ENCODE results near the gene STK24.
A peak's percentile ranks its signal among the peaks of the same experiment; 100 is the strongest.
"Not testable (repeated sequence)": the region's sequence is repeated elsewhere in the genome, so short reads cannot be mapped to it uniquely, and the experiment has no call there.

STK24 gene

DNA sequence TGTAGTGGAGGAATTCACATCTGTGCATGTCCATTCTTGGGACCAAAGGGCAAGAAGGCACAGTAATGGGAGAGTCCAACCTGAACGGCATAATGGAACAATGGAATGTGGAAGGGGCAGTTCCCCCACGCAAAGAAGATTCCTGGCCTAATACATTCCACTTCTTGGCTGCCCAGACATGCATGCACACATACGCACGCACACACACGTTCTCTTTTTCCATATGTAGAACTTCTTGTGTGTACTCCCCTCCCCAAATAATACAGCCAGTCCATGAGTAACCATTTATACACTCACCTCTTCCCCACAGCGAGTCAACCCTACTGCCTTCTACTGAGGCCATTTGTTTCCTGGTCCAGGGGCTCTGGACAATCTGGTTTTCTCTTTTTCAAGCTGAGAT lies 6.0 kb upstream of the STK24 start:
- no peak for DNase-seq (ENCODE audit: low spot score)

- no peak for DNase-seq (ENCODE audit: low spot score)
These were observed 5.2 kb upstream of the STK24 start for GRCh38 chr13:98581971-98582702.

GRCh38 chr13:98581381-98581780 lies 4.5 kb upstream of the STK24 start:
- no peak for DNase-seq (ENCODE audit: low spot score)

DNA sequence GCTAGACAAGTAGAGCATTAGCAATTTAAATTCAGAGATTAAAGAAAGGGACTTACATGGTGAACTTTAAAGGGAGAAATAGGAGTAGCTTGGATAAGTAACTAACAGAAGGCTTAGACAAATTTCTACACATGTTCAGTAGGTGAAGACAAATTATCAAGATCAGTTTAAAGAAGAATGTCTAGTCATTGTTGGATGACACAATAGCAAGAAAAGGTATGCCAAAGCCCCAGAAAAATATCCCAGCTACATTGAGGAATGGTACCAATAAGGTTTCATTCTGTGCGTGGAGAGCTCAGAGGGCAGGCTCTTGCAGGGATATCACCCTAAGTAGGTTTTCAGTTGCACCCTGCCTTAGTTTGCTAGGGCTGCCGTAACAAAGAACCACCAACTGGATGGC lies 3.5 kb upstream of the STK24 start:
- no peak for DNase-seq (ENCODE audit: low spot score)

DNA sequence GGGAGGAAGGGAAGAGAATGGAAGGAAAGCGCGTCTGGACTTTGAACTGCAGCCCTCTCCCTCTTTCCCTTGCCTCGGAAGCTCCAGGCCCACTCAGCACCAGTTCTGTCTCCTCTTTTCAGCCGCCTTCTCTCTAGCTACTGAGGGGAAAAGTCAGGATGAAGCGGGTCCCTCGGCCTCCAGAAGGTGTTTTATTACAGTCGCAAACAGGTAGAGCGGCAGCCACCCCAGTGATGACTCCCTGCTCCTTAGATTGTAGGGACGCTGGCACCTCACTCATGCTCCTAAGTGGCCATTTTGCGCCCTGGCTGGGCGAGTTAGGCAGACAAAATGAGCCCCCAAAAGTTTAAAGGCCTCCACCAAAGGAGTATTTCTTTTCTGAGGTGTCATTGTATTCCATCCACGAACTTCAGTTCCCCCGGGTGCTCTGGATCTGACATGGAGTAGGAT lies 954 bp upstream of the STK24 start:
- DNase-seq (ENCODE audit: low spot score): no peak

GRCh38 chr13:98576200-98576945 lies 534 bp downstream of the STK24 start:
- no peak for DNase-seq (ENCODE audit: low spot score)

DNA sequence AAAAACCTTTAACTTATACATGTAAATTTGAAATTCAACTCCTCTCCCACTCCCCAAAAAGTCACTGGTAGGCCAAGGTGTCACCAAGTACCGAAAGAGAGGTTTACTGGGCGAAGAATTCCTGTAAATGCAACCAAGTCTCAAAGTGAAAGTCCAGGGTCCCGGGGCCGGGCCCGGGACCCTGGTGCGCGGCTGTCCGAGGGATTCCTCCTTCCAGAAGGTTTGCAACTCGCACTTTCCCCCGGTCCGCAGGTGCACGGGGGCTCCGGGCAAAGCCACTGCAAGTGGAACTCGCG lies 1.1 kb downstream of the STK24 start:
- no peak for DNase-seq (ENCODE audit: low spot score)

GRCh38 chr13:98575009-98575903 lies 1.7 kb downstream of the STK24 start:
- no peak for DNase-seq (ENCODE audit: low spot score)

DNA sequence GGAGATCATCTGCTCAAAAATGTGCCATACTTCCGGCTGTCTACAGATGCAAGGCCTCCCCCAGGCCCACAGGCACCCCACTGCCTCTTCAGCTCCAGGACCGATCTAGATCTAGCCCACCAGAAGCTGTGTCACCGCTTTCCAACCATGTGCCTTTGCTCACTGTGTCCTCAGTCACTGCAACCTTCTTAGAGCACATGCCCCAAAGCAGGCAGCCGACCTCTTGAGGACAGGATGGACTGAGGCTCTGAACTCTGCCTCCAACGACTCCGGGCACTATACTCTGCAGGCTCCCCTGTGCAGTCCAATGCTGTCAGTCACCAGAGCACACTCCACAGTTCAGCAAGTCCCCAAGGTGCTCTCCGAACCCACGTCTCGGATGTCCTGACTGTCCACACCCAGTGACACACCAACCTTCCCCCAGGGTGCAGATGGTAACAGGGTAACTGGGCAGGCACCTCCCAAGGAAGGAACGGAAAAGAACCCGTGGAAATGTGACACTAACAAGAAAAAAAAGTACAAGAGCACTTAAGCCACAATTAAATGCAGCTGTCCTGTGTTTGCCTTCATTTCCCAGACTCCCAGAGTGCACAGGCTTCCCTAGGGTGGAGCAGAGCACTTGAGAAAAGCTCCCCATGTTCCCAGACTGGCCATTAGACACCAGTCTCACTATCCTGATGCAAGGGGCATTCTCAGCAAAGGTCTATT lies 4.8 kb downstream of the STK24 start:
- DNase-seq (ENCODE audit: low spot score): no peak

- DNase-seq (ENCODE audit: low spot score): peak; percentile 56
These were observed 6.0 kb downstream of the STK24 start for GRCh38 chr13:98570929-98571372.

GRCh38 chr13:98569494-98570367 lies 7.2 kb downstream of the STK24 start:
- not testable (repeated sequence) for DNase-seq (ENCODE audit: low spot score)

DNA sequence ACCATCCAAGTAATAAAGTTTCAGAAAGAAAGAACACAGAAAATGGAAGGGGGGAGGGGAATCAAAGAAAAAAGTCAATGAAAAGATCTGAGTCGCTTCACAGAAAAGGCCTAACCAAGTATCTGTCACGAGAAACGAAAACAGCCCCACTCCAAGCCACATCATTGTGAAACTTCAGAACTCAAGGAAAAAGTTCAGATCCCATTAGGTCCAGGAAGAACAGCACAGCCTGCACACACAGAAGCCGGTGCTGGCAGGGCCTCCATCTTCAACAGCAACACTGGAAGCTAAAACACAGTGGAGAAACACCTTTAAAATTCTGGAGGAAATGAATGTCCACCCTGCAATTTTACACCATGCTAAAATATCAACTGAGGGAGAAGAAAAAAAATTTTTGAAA lies 8.0 kb downstream of the STK24 start:
- no peak for DNase-seq (ENCODE audit: low spot score)

DNA sequence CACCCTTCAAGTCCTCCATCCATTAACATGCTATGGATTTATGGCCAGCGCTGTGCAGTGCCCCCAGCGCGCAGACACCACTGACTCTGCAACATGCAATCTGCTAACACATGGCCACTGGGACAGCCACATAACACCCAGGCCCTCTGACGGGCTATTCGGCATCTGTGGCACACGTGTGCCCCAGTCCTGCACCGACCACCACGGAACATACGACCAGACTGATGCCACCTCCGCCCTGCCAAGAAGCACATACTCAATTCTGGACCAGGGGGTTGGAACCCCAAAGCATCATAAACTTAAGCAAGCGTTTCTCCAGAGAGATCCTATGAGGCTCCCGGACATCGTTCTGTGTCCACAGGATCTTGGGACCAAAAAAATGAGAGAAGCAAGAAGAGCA lies 9.8 kb downstream of the STK24 start:
- no peak for DNase-seq (ENCODE audit: low spot score)

- no peak for DNase-seq (ENCODE audit: low spot score)
These were observed 11.0 kb downstream of the STK24 start for GRCh38 chr13:98565726-98566565.

DNA sequence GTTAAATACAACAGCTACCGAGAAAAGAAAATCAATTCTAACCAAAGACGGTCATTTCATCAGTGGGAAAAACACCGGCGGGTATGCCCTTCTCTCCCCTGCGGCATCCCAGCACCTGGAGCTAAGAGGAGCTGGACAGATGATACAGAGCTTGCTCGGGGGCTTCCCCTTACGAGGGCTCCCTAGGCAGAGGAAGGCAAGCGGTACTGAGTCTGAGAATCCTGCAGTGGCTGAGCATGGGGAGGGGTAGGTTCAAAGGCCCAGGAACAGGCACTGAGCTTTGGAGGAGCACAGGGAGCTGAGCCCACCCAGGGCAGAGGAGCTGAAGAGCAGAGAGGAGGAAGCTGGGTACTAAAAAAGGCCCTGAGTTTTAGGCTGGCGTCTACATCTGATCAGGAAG lies 12.7 kb downstream of the STK24 start:
- no peak for DNase-seq (ENCODE audit: low spot score)

DNA sequence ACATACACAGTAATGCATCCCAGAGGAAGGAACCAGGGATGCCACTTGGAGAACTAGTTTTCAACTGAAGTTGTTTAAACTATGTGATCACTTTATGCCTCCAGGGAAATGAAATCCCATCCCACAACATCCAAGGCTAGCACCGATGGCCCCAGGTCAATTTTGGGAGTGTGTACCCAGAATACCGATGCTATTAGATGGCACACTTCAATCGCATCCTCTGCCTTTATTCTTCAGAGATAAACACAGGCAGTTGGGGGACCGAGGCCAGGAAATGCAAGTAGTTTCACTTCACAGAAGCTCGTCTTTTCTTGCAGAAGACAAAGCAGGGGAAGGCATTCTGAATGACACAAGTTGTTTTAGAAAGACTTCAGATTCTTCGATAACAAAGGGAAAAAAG lies 13.8 kb downstream of the STK24 start:
- no peak for DNase-seq (ENCODE audit: low spot score)

GRCh38 chr13:98559169-98559568 lies 17.7 kb downstream of the STK24 start:
- DNase-seq (ENCODE audit: low spot score): no peak

GRCh38 chr13:98557937-98558792 lies 18.7 kb downstream of the STK24 start:
- DNase-seq (ENCODE audit: low spot score): no peak

- no peak for DNase-seq (ENCODE audit: low spot score)
These were observed 19.8 kb downstream of the STK24 start for GRCh38 chr13:98556968-98557631.

All from Ammon's horn (tissue), 1 donor.